ENCODE measurements around the gene AKNA.

Gene AKNA

DNA sequence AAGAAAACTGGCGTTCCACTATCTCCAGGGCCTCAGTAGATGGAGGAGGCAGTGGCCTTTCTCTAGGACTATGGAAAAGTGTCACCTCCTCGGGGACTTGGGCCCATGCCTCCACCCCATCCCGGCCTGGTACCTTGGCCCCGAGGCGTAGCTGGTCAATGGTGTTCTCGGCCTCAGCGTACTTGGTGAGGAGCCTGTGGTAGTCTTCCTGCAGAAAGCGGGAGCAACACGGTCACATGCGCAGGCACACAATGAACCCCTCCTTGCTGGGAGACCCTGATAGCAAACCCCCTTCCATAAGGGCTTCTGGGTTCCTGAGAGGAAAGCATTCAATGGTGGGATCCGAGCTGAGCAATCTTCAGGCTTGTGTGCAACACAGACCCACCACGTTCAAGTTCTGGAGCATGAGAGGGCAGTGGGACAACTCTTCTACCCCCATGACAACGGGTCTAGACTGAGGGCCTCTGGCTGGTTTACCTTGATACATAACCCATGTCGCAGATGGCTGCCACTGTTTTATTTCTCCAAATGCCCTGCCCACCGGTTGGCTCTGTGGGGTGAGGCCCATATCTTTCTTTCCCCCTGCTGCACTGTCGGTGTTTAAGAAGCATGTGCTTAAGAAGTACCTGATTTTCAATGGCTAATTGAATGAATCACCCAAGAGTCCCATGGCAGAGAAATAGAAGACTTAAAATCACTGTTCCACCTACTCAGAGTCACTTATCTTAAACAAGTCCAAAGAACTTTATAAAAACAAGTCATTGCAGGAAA lies 13.6 kb downstream of the AKNA start:
- no peak for DNase-seq

DNA sequence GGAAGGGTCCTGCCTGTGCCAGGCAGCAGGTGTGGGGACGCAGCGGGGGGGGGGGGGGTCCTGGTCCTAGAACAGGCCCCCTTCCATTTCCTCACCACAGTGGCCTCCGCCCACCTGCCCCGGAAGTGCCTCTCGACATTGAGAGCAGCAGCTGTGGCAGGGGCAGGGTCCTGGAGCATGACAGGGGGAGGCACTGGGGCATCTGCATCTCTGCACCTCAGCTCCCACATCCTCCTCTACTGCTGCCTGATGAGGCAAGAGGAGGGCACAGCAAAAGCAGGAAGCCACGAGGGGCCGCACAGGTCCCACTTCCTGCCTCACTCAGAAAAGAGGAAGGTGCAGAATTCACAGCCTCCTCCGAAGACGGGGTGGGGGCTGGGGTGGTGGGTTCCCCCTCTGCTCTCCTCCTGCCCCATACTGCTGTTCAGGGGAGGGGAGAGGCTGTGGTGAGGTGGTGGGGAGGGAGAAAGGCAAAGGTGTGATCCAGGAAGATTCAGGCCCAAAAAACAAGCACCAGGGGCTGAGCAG lies 14.8 kb downstream of the AKNA start:
- DNase-seq = peak; percentile 58

DNA sequence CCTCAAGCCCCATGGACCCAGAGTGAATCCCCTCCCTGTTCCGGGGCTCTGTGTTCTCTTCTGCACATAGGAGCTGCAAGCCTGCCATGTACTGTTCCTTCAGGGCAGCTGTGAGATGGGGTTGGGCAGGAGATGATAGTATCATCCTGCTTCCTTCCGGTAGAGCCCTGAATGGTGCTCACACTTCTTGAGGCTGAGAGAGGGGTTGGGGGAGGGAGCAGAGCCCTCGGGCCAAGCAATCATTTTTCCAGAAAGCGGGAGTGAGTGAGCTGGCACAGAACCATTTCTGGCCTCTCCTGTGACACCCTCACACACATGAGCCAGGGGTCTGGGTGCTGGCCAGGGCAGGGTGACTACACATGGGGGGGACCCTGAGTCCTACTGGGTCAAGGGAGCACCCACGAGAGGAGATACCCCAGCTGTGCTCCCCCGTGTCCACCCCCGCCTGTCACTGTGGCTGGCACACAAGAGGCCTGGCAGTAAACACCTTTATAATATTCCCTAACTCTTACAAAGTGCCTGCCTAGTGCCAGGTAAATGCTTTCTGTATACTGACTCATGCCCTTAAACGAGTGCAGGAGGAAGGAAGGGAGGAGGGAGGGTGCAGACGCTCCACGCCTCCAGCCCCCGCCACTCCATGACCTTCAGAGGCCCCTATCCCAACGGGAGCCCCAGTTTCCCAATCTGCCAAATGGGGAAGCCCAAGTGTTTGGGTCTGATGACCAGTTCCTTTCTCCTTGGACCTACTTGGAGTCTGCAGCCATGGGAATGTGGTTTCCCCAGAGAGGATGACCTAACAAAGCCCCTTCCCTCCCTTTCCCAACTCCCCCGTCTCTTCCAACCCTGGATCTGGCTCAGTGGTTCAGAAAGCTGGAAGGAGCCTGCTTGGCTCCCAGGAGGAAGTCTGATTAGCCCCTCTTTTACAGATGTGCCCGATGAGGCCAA lies 15.5 kb downstream of the AKNA start:
- no peak for DNase-seq

DNA sequence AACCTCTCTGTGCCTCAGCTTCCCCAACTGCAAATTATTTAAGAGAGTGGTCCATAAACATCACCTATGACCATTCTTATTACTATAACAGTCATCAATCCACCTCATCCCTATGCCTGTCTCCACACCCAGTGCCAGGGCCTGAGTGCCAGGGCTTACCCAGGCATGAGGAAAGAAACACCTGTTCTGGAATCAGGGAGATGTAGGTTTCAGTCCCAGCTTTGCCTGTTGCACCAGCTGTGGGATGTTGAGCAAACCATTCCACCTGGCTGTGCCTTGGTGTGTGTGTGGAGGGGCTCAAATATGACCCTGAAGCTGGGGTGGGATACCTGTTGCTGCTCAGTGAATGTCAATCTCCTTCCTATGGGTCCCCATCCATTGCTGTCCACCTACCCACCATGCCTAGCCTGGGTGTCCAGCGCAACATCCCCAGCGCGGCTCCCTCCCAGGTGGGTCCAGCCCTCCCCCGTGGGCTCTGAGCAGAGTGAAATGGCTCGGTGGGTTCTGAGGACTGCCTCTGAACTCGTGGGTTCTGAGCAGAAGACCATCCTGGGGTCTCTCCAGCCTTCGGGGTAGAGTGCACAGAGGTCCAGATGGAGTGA lies 16.3 kb downstream of the AKNA start:
- no peak for DNase-seq

DNA sequence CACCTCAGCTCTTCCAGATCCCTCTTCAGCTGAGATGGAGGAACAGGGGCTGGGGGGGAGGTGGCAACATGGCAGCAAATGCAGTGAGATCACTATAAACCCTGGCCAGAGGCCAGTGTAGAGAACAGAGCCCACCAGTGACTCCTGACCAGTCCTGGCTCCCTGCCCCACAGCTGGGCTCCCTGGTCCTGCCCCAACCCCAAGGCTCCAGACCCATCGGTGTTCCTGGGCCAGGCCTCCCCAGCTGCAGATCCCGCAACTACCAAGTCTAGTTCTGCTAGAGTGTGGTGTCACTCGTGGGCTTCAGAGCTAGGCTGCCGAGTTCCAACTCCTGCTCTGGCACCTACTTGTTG lies 16.8 kb downstream of the AKNA start:
- DNase-seq = no peak

DNA sequence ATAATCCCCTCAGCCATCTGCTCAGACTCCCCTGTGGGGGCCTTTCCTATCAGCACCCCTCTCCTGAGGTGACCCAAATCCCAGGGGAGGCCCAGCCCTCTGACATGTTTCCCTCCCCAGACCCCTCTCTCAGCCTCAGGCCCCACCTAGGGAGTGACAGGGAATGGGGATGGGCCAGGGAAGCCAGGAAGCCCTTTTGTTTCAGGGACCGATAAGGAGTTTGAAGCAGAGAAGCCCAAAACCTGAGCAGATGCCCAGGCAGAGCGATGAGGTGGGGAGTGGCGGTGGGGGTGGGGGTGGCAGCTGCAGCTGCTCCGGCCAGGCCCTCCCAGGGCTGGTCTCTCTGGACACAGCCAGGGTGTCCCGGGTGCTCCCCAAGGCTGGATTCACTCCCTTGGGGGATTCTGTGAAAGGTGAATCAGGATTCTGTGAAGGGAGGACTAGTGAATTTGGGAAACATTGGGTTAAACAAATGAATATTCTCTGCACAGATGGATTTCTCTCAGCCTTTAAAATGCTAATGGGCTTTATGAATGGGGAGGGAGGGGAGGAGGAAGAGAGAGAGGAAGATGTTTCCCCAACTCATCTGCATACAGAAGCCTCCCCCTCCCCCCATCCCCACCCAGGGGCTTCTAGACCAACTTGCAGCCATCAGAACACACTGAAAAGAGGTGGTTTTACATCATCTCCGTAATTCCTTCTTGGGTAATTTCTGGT lies 17.4 kb downstream of the AKNA start:
- DNase-seq = no peak

DNA sequence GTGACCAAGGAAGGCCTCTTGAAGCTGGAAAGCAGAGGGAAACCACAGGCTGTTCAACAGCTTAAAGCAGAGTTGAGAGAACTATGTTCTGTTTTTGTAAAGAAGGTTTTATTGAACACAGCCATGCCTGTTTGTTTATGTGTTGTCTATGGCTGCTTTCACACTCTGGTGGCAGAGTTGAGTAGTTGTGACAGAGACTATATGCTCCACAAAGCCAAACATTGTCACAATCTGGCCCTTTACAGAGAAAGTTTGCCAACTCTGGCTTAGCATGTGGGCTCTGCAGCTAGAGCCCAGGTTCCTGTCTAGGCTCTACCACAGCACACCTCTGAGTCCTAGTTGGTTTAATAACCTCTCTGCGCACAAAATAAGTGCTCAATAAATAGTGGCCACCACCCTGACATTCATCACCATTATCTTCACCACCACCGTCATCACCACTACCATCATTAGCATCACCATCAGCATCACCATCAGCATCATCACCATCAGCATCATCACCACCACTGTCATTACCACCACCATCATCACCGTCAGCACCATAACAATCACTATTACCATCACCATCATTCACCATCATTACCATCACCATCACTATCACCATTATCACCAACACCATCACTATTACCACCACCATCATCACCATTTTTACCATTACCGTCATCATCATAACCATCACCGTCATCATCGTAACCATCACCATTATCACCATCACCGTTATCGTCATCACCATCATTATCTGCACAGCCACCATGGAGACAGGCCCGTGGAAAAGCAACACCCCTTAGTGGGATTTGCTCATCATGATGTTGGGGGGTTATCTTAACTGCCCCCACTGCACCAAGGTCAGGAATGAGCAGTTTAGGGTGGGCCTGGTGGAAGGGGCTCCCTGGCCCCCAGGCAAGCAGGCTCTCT lies 18.3 kb downstream of the AKNA start:
- DNase-seq = no peak

DNA sequence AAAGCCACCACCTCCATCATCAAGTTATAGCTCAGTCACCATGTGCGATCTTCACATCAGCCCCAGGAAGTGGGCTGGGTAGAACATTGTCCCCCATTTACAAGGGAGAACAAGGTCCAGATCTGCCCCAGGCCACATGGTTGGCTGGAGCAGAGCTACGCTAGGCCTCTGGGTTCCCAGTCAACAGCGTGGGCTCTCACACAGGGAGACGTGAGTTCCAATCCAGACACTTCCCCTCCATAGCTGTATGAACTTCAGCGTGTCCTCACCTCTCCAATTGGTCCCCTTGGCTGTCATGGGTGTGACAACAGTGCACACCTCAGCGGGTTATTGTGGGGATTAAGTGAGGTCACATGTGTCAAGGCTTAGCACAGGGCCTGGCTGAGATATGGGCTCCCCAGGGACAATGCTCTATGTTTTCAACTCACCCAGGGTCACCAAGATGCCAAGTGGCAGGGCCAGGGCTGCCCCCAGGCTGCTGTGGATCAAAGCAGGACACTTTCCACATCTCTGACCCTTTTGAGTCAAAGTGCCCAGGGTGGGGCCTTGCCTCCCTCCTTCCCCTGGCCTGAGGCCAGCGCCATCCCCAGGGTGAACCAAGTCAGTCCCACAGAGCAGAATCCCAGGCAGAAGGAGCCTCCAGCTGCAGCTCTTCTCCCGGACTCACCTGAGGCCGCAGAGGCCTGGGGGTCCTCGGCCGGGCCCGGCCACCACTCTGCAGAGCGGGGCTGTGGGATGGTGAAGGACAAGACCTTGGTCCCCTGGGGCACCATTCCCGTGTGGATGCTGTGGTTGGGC lies 19.8 kb downstream of the AKNA start:
- DNase-seq = no peak

DNA sequence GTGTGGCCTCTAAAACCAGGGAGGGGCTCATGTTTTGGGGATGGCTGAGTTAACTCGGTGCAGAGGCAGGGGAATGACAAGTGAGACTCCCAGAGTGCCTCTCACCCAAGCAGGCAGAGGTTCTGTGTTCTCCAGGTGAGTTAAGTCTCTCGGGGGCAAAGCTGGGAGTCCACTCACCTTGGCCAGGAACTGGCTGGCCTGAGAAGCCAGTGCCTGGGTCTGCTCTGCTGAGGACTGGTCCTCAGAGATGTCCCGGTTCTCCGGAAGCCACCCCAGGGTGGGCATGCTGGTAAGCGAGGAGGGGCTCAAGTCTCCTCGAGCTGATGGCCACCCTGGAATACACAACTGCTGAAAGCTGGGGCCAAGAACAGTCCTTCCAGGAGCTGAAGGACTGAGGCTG lies 20.4 kb downstream of the AKNA start:
- DNase-seq = no peak

DNA sequence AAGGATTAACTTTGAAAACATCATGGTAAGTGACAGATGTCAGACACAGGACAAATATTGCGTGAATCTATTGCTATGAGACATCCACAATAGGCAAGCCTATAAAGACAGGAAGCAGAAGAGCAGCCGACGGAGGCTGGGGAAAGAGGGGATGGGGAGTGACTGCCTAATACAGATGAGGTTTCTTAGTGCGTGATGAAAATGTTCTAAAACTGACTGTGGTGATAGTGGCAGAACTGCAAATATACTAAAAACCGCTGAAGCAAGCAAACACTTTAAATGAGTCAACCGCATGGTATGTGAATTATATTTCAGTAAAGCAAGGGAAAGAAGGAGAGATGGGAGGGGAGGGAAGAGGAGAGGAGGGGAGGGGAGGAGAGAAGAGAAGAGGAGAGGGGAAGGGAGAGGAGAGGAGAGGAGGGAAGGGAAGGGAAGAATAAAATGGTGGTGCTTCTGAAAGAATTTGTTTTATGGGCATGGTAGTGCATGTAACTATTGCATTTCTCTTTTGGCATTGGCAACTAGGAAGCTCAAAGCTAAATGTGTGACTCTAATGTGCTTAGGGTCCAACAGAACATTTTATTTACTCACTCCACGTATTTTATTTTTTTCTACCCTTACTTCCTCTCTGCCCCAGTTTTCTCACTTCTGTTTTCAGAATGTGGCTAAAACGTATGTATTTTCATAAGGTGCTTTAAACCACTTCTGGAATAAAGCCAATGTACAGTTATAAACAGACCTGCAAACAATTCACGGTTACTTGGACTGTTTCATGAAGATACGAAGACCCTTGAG lies 21.3 kb downstream of the AKNA start:
- DNase-seq = no peak

DNA sequence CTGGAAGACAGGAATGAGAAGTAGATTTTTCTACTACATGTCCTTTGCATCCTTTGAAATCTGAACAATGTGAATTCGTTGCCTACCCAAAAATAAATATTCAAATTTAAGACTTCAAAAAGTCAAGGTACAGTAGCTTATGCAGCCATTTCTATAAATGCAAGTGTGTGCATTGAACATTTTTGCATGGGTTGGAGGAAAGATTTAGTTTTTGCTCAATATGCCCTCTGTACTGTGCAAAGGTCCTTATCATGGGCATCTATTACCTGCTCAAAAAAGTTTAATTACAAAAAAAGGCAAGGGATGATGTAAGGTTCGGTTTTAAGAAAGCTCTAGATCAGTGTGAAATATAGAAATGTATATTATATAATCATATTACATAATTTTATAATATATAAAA lies 22.6 kb downstream of the AKNA start:
- no peak for DNase-seq

DNA sequence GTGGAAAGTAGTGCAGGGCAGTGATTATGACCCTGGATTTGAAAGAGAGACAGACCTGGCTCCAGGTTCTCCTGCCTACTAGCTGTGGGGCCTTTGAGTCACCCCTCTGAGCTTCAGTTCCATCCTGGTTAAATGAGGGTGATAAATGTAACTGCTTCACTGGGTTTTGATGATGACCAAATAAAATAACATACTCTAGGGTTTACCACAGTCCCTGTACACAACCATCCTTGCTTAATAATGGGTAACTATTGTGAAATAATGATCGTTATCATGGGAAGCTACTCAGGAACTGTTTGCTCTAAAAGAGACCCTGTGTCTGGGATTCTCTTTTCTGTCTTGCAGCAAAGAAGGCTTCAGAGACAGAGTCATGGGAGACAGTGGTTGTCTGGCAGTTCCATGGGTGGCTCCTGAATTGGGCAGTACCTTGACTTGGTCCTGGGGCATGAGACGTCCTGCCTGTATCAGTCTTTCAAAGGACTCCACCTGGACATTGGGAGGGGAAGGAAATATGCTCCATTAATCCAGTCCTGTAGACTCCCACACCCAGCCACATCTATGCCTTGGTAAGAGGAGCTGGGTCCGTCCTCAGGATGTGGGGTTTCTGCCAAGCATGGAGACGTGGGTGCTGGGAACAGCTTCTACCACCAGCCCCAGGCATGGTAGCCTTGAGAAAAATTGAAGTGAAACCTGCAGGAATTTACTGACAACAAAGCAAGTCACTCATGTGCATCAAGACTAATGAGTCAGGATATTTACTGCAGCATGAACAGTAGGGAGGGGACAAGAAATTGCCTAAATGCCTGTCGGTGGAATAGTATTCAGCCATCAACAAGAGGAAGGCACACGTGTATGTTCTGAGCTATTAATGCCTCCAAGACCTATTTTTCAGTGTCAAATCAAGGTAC lies 23.4 kb downstream of the AKNA start:
- DNase-seq = no peak

DNA sequence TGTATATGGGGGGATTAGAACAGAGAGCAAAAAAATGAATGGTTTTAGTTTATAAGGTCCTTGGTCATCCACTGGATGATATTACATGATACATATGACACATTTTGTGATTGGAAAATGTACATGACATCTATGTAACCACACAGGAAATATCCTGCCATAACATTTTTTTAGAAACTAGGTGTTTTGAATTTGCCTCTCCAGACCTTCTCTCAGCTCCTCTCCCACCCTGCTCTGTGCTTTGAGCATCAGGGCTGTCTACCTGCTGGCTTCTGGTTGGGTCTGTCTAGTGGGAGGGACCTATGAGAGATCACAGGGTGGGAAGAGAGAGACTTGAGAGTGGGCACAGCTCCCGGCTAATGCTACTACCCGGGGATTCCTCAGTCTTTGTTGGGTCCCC lies 24.4 kb downstream of the AKNA start:
- DNase-seq = no peak

DNA sequence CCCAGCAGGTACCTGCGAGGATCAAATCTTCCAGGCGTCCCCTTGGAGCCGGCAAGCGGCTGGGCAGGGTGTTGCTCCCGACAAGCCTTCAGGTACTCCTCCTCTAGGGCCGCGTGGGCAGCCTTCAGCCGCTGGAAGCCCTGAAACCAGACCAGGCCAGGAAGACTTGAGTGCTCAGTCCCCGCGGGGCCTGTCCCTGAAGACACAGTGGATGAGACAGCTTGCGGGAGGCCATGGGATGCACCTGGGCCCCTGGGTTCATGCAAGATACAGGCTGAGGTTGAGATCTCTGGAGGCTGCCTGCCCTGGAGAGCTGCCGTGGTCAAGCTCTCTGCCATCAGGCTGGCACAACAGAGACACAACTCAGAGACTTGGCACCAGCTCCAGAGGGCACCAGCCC lies 25.4 kb downstream of the AKNA start:
- no peak for DNase-seq

DNA sequence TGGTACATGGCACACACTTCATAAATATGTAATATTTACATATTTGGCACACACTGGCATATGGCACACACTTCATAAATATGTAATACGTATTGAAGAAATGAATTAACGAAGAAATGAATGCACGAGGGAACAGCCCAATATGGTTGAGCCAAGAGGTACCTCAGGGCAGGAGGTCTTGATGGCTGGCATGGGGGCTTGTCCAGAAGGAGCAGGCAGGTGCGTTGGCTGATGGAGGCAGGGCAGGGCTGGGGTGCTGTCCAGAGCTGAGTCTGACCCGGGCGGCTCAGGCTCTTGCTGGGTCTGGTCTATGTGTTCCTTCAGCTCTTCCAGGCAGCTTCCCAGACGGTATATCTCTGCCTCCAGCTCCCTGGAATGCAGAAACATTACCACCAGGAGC lies 26.2 kb downstream of the AKNA start:
- no peak for DNase-seq

DNA sequence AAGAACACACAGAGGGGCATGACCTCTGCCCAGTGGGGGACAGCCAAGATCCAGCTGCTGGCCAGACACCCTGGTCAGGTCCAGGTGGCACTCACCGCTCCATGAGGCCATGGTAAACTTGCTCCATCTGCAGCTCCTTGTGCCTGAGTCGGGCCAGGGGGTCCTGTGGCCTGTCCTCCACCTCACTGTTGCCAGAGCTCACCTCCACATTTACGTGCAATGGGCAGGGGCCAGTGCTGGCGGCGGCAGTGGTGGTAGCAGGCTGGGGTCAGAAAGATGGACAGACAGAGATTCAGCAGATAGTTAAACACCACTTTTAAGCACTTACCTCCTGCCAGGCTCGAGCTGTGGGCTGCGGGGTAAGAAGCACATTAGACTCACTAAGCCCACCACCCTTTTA lies 28.0 kb downstream of the AKNA start:
- no peak for DNase-seq

DNA sequence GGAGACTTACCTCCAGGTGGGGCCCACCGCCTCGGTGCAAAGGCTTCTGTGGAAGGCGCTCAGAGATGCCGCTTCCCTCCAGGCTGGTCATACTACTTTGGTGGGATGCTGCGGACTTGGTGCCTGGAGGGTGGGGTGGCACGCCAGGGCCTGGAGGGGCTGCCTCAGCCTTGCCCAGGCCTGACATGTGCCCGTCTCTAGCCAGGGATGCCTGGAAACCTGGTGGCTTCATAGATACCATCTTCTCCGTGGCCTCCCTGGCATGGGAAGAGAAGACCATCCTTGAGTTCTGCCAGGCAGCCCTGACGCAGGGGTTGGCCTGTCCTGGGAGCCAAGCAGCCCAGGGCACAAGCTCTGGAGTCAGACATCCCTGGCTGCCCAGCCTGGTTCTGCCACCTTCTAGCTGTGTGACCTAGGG lies 29.9 kb downstream of the AKNA start:
- DNase-seq = no peak

DNA sequence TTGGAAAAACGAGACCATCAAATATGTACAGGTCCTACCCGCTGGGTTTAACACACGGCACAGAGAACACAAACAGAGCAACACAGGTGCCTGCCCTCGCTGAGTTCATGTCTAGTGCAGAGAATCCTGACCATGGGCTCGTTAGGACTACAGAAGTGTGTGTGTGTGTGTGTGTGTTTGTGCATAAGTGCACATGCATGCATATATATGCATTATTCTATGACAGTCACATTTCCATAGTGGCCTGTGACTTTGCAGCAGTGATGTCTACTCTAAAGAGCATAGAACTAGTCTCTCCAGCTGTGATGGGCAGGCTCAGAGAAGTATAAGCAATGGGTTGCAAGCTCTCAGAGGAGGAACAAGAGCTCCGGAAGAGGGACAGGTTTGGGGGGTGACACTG lies 30.4 kb downstream of the AKNA start:
- DNase-seq = no peak

DNA sequence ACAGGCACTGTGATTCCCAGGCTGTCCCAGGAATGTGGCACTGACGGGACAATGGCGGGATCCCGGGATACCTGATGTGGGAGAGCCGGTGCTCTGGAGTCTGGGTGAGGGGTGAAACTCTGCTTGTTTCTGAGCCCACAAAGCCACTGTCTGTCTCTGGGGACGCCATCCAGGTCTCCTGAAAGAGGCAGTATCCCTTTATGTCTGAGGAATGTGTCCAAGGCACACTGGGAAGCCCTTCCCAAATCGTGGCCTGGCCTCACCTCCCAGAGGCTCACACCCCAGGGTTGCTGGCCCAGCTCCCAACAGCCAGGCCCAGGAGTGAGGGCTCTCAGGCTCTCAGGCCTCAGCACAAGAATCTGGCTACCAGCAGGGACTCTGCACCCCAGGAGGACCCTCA lies 31.0 kb downstream of the AKNA start:
- DNase-seq = no peak

Measured in stimulated activated CD4-positive, alpha-beta T cell treated with anti-CD3 and anti-CD28 coated beads, Interleukin-12 subunit alpha, Interleukin-12 subunit beta, amount 100 ng/mL, for 4 hours (primary cell).